DND-41 (cell line): Measurements from ENCODE around the gene HMX1.

ENCODE experiments used
- ATAC-seq: fragments of 200-7000 bp; cut with Tn5 transposase; 3 replicates; pipeline ENCODE4 v1.9.1; 2021; ENCODE audit warnings: low read depth; ENCODE audit not compliant: insufficient read depth
- DNase-seq: peaks from one replicate; pipeline ENCODE4 v3.0.0-alpha.2; 2020
- H2AFZ ChIP-seq: 2 replicates; pipeline ENCODE4 v1.6.0; 2012; ENCODE audit warnings: low read depth, low read length
- H3K27ac ChIP-seq: 2 replicates; pipeline ENCODE4 v1.5.1; 2012; ENCODE audit warnings: low read length, inconsistent platforms
- H3K27me3 ChIP-seq: fragments of 200-600 bp; sonication (generic); 2 replicates; pipeline ENCODE4 v1.6.0; 2012; ENCODE audit warnings: low read length, mild to moderate bottlenecking, inconsistent platforms; ENCODE audit not compliant: insufficient read depth, poor library complexity
- H3K36me3 ChIP-seq: 2 replicates; pipeline ENCODE4 v1.5.1; 2012; ENCODE audit warnings: low read length, inconsistent platforms; ENCODE audit not compliant: insufficient read depth
- H3K4me1 ChIP-seq: 2 replicates; pipeline ENCODE4 v1.5.1; 2012; ENCODE audit warnings: mild to moderate bottlenecking, low read length; ENCODE audit not compliant: insufficient read depth
- H3K4me2 ChIP-seq: 2 replicates; pipeline ENCODE4 v1.6.0; 2012; ENCODE audit warnings: mild to moderate bottlenecking, moderate library complexity, low read length, inconsistent platforms; ENCODE audit not compliant: insufficient read depth
- H3K4me3 ChIP-seq, 2 experiments: fragments of 200-600 bp in 1 of 2; shearing (Covaris generic) in 1 of 2; 2 replicates each; pipeline ENCODE4 v1.5.1; 2012 to 2016; ENCODE audit warnings: inconsistent platforms in 2 of 2, low read length in 2 of 2, mild to moderate bottlenecking in 2 of 2, low read depth in 1 of 2, moderate library complexity in 1 of 2
- H3K79me2 ChIP-seq: 2 replicates; pipeline ENCODE4 v1.6.0; 2012; ENCODE audit warnings: low read length, inconsistent platforms; ENCODE audit not compliant: insufficient read depth
- H3K9ac ChIP-seq: 2 replicates; pipeline ENCODE4 v1.6.0; 2012; ENCODE audit warnings: low read depth, mild to moderate bottlenecking, inconsistent platforms, low read length, moderate library complexity
- H3K9me3 ChIP-seq: 2 replicates; pipeline ENCODE4 v1.5.1; 2012; ENCODE audit warnings: low read length, moderate library complexity, mild to moderate bottlenecking, inconsistent platforms; ENCODE audit not compliant: insufficient read depth, severe bottlenecking
- H4K20me1 ChIP-seq: 2 replicates; pipeline ENCODE4 v1.6.0; 2012; ENCODE audit warnings: low read length; ENCODE audit not compliant: insufficient read depth
- EZH2 ChIP-seq: IDR thresholded peaks from 3 replicates; pipeline ENCODE4 v1.6.1; 2012; ENCODE audit warnings: borderline replicate concordance, low read depth, mild to moderate bottlenecking, moderate library complexity, low read length, inconsistent platforms; ENCODE audit not compliant: severe bottlenecking
- TF ChIP-seq, protein P1 (sequence below): IDR thresholded peaks from 2 replicates; pipeline ENCODE4 v1.5.1; 2012; ENCODE audit warnings: borderline replicate concordance, low read length, moderate library complexity, mild to moderate bottlenecking; ENCODE audit not compliant: poor library complexity, severe bottlenecking; ENCODE audit errors: extremely low read depth

The HMX1 gene

DNA sequence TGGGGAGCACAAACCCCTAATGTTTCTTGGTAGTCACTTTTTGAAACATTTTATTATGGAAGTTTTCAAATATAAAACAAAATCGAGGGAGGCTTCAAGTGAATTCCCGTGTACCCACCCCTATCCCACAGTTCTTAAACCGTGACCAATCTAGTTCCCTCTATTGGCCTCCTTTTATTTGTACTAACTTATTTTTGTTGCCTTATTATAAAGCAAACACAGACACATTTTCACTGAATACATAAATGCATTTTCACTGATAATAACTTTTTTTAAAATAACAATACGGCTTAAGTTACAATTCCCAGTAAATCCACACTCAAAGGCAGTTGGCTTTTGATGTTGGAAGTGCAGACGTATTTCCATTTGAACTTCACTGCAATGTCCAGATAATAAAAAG is 9.3 kb downstream of the HMX1 start:
- TF ChIP-seq EZH2, result no peak
- TF ChIP-seq, protein P1, sequence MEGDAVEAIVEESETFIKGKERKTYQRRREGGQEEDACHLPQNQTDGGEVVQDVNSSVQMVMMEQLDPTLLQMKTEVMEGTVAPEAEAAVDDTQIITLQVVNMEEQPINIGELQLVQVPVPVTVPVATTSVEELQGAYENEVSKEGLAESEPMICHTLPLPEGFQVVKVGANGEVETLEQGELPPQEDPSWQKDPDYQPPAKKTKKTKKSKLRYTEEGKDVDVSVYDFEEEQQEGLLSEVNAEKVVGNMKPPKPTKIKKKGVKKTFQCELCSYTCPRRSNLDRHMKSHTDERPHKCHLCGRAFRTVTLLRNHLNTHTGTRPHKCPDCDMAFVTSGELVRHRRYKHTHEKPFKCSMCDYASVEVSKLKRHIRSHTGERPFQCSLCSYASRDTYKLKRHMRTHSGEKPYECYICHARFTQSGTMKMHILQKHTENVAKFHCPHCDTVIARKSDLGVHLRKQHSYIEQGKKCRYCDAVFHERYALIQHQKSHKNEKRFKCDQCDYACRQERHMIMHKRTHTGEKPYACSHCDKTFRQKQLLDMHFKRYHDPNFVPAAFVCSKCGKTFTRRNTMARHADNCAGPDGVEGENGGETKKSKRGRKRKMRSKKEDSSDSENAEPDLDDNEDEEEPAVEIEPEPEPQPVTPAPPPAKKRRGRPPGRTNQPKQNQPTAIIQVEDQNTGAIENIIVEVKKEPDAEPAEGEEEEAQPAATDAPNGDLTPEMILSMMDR, result no peak
- Histone ChIP-seq H3K9me3 (no peaks in the 10 kb centered on the region), H3K27ac (no peak overlapping the region), H3K36me3 (no peaks in the 10 kb centered on the region), H4K20me1 (no peaks in the 10 kb centered on the region; the same call in 1 of the 2 replicates), H3K9ac (no peak overlapping the region), H3K79me2 (no peaks in the 10 kb centered on the region), H3K4me3 (no peak overlapping the region), H2AFZ (no peak overlapping the region), H3K27me3 (no peaks in the 10 kb centered on the region), H3K4me2 (no peak overlapping the region), H3K4me1 (no peaks in the 10 kb centered on the region)
- DNase-seq (no peak), ATAC-seq (no peak)

DNA sequence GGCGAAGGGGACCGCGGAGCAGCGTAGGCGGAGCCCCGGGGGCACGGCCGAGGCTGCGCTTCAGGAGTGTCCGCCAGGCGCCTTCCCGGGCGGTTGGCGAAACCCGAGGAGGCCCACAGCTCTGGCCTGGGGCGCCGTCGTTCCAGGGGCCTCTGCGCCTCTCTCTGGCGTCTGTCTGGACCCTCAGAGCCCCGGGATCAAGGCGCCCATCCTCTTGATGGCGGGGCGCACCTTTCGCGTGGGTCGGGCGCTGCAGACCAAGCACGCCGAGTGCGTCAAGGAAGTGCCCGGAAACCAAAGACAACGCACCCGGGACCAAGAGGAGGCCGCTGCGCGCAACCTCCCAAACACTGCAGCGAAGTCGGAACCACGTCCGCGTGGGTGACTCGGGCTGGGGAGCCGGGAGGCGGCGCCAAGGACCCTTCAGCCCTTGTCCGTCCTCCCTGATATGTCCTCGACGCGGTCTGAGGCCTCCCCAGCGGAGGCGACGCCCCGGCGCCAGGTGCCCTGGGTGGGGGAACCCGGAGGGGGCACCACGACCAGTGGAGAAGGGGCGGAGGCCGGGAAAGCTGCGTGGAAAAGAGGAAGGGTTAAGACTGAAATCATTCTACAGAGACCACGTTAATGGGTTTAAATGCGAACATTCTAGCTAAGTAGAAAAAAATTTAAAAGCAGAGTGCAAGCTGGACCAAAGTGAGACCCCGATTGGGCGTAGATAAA is 9.9 kb downstream of the HMX1 start:
- H2AFZ ChIP-seq, result no peak overlapping the region

GRCh38 chr4:8860892-8861575 is 10.6 kb downstream of the HMX1 start:
- TF ChIP-seq, protein P1, result no peak
- no peak for TF ChIP-seq EZH2
- H3K4me3 ChIP-seq, result no peak overlapping the region
- H3K4me1 ChIP-seq, result no peaks in the 10 kb centered on the region
- no peaks in the 10 kb centered on the region for H3K36me3 ChIP-seq
- ATAC-seq (no peak), DNase-seq (no peak)
- H3K9ac ChIP-seq, result no peak overlapping the region
- no peak overlapping the region for H2AFZ ChIP-seq
- no peaks in the 10 kb centered on the region for H3K79me2 ChIP-seq
- H3K27me3 ChIP-seq, result peaks cover 1% of the 10 kb centered on the region
- H4K20me1 ChIP-seq, result no peaks in the 10 kb centered on the region
- H3K9me3 ChIP-seq, result no peaks in the 10 kb centered on the region
- no peak overlapping the region for H3K27ac ChIP-seq
- H3K4me2 ChIP-seq, result no peak overlapping the region

More for the DNA sequence above, 9.9 kb downstream of the HMX1 start:
- Histone ChIP-seq H3K9me3 (no peaks in the 10 kb centered on the region), H3K36me3 (no peaks in the 10 kb centered on the region), H3K9ac (no peak overlapping the region), H3K79me2 (no peaks in the 10 kb centered on the region), H4K20me1 (no peaks in the 10 kb centered on the region; the same call in 1 of the 2 replicates), H3K27me3 (no peaks in the 10 kb centered on the region), H3K4me1 (no peaks in the 10 kb centered on the region), H3K27ac (no peak overlapping the region), H3K4me2 (no peak overlapping the region), H3K4me3 (no peak overlapping the region)
- DNase-seq (no peak), ATAC-seq (no peak)
- TF ChIP-seq, protein P1, result no peak
- TF ChIP-seq EZH2, result no peak
